K562 (cell line): ENCODE measurements around the gene HDAC1. TPM values are rescaled to one million over a fixed set of nuclear protein-coding genes. Genes with fewer than 3 reads are reported as not detected.

Source experiments
- CHD4 ChIP-seq: fragments of 200-600 bp; sonication (generic); IDR thresholded peaks from 3 replicates; pipeline ENCODE4 v1.6.1; 2012; ENCODE audit warnings: low read depth, mild to moderate bottlenecking, mixed read lengths, low read length, inconsistent platforms; ENCODE audit not compliant: insufficient read depth, insufficient replicate concordance, poor library complexity, severe bottlenecking
- DEAF1 ChIP-seq: fragments of 450-650 bp; formaldehyde crosslinking; IDR thresholded peaks from 2 replicates; pipeline ENCODE4 v1.4.0; 2020; ENCODE audit warnings: mild to moderate bottlenecking, moderate library complexity
- E4F1 ChIP-seq: fragments of 250-450 bp; sonication (Bioruptor Pico); IDR thresholded peaks from 2 replicates; pipeline ENCODE4 v1.5.0; 2021; ENCODE audit warnings: mild to moderate bottlenecking, borderline replicate concordance
- FOXK1 ChIP-seq: sonication (generic); formaldehyde crosslinking; IDR thresholded peaks from 2 replicates; pipeline ENCODE4 v1.8.0; 2022; ENCODE audit warnings: missing genetic modification reagents, mild to moderate bottlenecking, borderline replicate concordance
- MAZ ChIP-seq, 2 experiments: fragments of 450-650 bp in 1 of 2; sonication (generic) in 1 of 2; formaldehyde crosslinking; IDR thresholded peaks in 1 of 2; conservative IDR thresholded peaks in 1 of 2; 2 replicates each; pipeline versions ENCODE4 v1.4.0 to v1.5.0; 2020; ENCODE audit warnings: mild to moderate bottlenecking in 1 of 2, missing genetic modification reagents in 1 of 2
- SPI1 ChIP-seq: IDR thresholded peaks from 2 replicates; pipeline ENCODE4 v1.6.1; 2011; ENCODE audit warnings: low read depth, low read length, control low read depth, borderline replicate concordance
- SREBF1 ChIP-seq: fragments of 150-350 bp; IDR thresholded peaks from 2 replicates; pipeline ENCODE4 v1.6.1; 2014; ENCODE audit warnings: antibody characterized with exemption, low read depth, low read length, borderline replicate concordance
- TFAM ChIP-seq: fragments of 250-450 bp; sonication (Bioruptor Pico); conservative IDR thresholded peaks from 2 replicates; pipeline ENCODE4 v1.5.0; 2021; ENCODE audit warnings: mild to moderate bottlenecking, moderate library complexity
- VEZF1 ChIP-seq: fragments of 200-800 bp; sonication (Bioruptor generic); IDR thresholded peaks from 2 replicates; pipeline ENCODE4 v1.6.1; 2017; ENCODE audit warnings: missing genetic modification characterization, missing compliant biosample characterization
- ZNF398 ChIP-seq: fragments of 250-450 bp; sonication (Bioruptor Pico); IDR thresholded peaks from 2 replicates; pipeline ENCODE4 v1.8.0; 2021; ENCODE audit warnings: moderate library complexity, mild to moderate bottlenecking, inconsistent platforms
- ZNF586 ChIP-seq: fragments of 450-650 bp; formaldehyde crosslinking; conservative IDR thresholded peaks from 2 replicates; pipeline ENCODE4 v1.4.0; 2020; ENCODE audit warnings: mild to moderate bottlenecking, moderate library complexity
- ZNF717 ChIP-seq: fragments of 250-450 bp; sonication (Bioruptor Pico); IDR thresholded peaks from 2 replicates; pipeline ENCODE4 v1.5.0; 2021
- ZNF785 ChIP-seq: fragments of 250-450 bp; sonication (Bioruptor Pico); IDR thresholded peaks from 2 replicates; pipeline ENCODE4 v1.4.0; 2020; ENCODE audit warnings: mild to moderate bottlenecking
- polyA plus RNA-seq, 8 experiments: library from polyadenylated mRNA; depleted of rRNA in 4 of 8; stranded (reverse) in 5 of 8; unstranded in 3 of 8; fragments of >200 nt; fragmentation: Nextera tagmentation in 2 of 8; fragmentation: Illumina TruSeq in 1 of 8; extraction: Ambion mirVana in 2 of 8; extraction: Trizol in 1 of 8; gene quantifications; 2 replicates each; pipeline versions ENCODE4 v1.2.1 to v1.2.3, GENCODE V29; 2011 to 2014; ENCODE audit warnings: inconsistent platforms in 1 of 8, missing spikeins in 1 of 8
- total RNA-seq, 7 experiments: library from RNA; depleted of rRNA in 6 of 7; stranded (reverse); fragments of >200 nt in 6 of 7; fragmentation: Illumina TruSeq in 2 of 7; extraction: Trizol in 2 of 7; gene quantifications; 2 replicates each; pipeline versions ENCODE4 v1.2.1 to v1.2.3, GENCODE V29; 2011 to 2021; ENCODE audit warnings: low replicate concordance in 1 of 7

Gene HDAC1
- total and polyA plus RNA-seq, 9 of the 15 experiments (the other 6 are each of a cell fraction or from before 2014, with no cell fraction given) = 169 to 384 (median 193) TPM

GRCh38 chr1:32334864-32335534 lies 43.1 kb downstream of the HDAC1 start (continued):
- TF ChIP-seq ZNF398 (CRISPR knock-in tag) (no peak), CHD4 (no peak), E4F1 (no peak), VEZF1 (CRISPR knock-in tag) (peak; percentile 97), ZNF785 (CRISPR knock-in tag) (no peak), FOXK1 (CRISPR knock-in tag) (0 out of 2 replicates have a peak, but pooled peaks have one; percentile 53), DEAF1 (CRISPR knock-in tag) (peak; percentile 62; the same call in 1 of the 2 replicates), TFAM (no peak), SPI1 (no peak), SREBF1 (no peak), ZNF717 (no peak), MAZ (CRISPR knock-in tag; conservative IDR thresholded peaks at IDR 0.05 in 1 of 2, IDR thresholded peaks at IDR 0.05 in 1 of 2) (peak; percentile 98 to 99), ZNF586 (no peak)
